ENCODE measurements around the gene CMTM7.
A peak's percentile ranks its signal among the peaks of the same experiment; 100 is the strongest.
"Not testable (repeated sequence)": the region's sequence is repeated elsewhere in the genome, so short reads cannot be mapped to it uniquely, and the experiment has no call there.

CMTM7 gene

GRCh38 chr3:32389577-32389976 is 2.1 kb upstream of the CMTM7 start:
- H3K27me3 ChIP-seq (ENCODE audit: control insufficient read depth, insufficient read depth, low read length); H3K9ac ChIP-seq (ENCODE audit: low read length); H3K36me3 ChIP-seq (ENCODE audit: control insufficient read depth, insufficient read depth, low read length); H3K27ac ChIP-seq (ENCODE audit: low read depth, low read length); H3K4me1 ChIP-seq (ENCODE audit: control insufficient read depth, insufficient read depth, low read length); H3K4me3 ChIP-seq (ENCODE audit: low read length): not testable (repeated sequence)

- Histone ChIP-seq H3K36me3 (ENCODE audit: control insufficient read depth, insufficient read depth, low read length) (no peaks in the 10 kb centered on the region), H3K9ac (ENCODE audit: low read length) (peak overlapping the region; percentile 43), H3K27me3 (ENCODE audit: control insufficient read depth, insufficient read depth, low read length) (no peaks in the 10 kb centered on the region), H3K4me3 (ENCODE audit: low read length) (peak overlapping the region; percentile 76), H3K4me1 (ENCODE audit: control insufficient read depth, insufficient read depth, low read length) (no peaks in the 10 kb centered on the region), H3K27ac (ENCODE audit: low read depth, low read length) (no peak overlapping the region)
These were observed 1.1 kb downstream of the CMTM7 start for GRCh38 chr3:32392536-32393302.

- H3K4me1 ChIP-seq (ENCODE audit: control insufficient read depth, insufficient read depth, low read length): no peaks in the 10 kb centered on the region
- H3K27me3 ChIP-seq (ENCODE audit: control insufficient read depth, insufficient read depth, low read length): no peaks in the 10 kb centered on the region
- no peak overlapping the region for H3K9ac ChIP-seq (ENCODE audit: low read length)
- H3K4me3 ChIP-seq (ENCODE audit: low read length): no peak overlapping the region
- no peak overlapping the region for H3K27ac ChIP-seq (ENCODE audit: low read depth, low read length)
- H3K36me3 ChIP-seq (ENCODE audit: control insufficient read depth, insufficient read depth, low read length): no peaks in the 10 kb centered on the region
These were observed 3.8 kb downstream of the CMTM7 start for GRCh38 chr3:32395496-32395895.

- Histone ChIP-seq H3K9ac (ENCODE audit: low read length) (no peak overlapping the region), H3K36me3 (ENCODE audit: control insufficient read depth, insufficient read depth, low read length) (no peaks in the 10 kb centered on the region), H3K4me3 (ENCODE audit: low read length) (no peak overlapping the region), H3K27ac (ENCODE audit: low read depth, low read length) (no peak overlapping the region), H3K27me3 (ENCODE audit: control insufficient read depth, insufficient read depth, low read length) (no peaks in the 10 kb centered on the region), H3K4me1 (ENCODE audit: control insufficient read depth, insufficient read depth, low read length) (peaks cover 2% of the 10 kb centered on the region)
These were observed 6.3 kb downstream of the CMTM7 start for GRCh38 chr3:32397941-32398340.

GRCh38 chr3:32398531-32398930 is 6.9 kb downstream of the CMTM7 start:
- peaks cover 2% of the 10 kb centered on the region for H3K4me1 ChIP-seq (ENCODE audit: control insufficient read depth, insufficient read depth, low read length)
- H3K36me3 ChIP-seq (ENCODE audit: control insufficient read depth, insufficient read depth, low read length): no peaks in the 10 kb centered on the region
- no peaks in the 10 kb centered on the region for H3K27me3 ChIP-seq (ENCODE audit: control insufficient read depth, insufficient read depth, low read length)
- H3K9ac ChIP-seq (ENCODE audit: low read length): no peak overlapping the region
- H3K27ac ChIP-seq (ENCODE audit: low read depth, low read length): no peak overlapping the region
- no peak overlapping the region for H3K4me3 ChIP-seq (ENCODE audit: low read length)

GRCh38 chr3:32399030-32399620 is 7.5 kb downstream of the CMTM7 start:
- Histone ChIP-seq H3K27ac (ENCODE audit: low read depth, low read length) (no peak overlapping the region), H3K9ac (ENCODE audit: low read length) (no peak overlapping the region), H3K4me1 (ENCODE audit: control insufficient read depth, insufficient read depth, low read length) (peaks cover 2% of the 10 kb centered on the region), H3K4me3 (ENCODE audit: low read length) (no peak overlapping the region), H3K36me3 (ENCODE audit: control insufficient read depth, insufficient read depth, low read length) (no peaks in the 10 kb centered on the region), H3K27me3 (ENCODE audit: control insufficient read depth, insufficient read depth, low read length) (no peaks in the 10 kb centered on the region)

GRCh38 chr3:32401126-32401525 is 9.5 kb downstream of the CMTM7 start:
- Histone ChIP-seq H3K27ac (ENCODE audit: low read depth, low read length) (peak overlapping the region; percentile 25), H3K9ac (ENCODE audit: low read length) (no peak overlapping the region), H3K4me1 (ENCODE audit: control insufficient read depth, insufficient read depth, low read length) (peaks cover 2% of the 10 kb centered on the region), H3K4me3 (ENCODE audit: low read length) (peak overlapping the region; percentile 38), H3K36me3 (ENCODE audit: control insufficient read depth, insufficient read depth, low read length) (no peaks in the 10 kb centered on the region), H3K27me3 (ENCODE audit: control insufficient read depth, insufficient read depth, low read length) (no peaks in the 10 kb centered on the region)

- H3K27me3 ChIP-seq (ENCODE audit: control insufficient read depth, insufficient read depth, low read length): no peaks in the 10 kb centered on the region
- H3K4me3 ChIP-seq (ENCODE audit: low read length): peak overlapping the region; percentile 38
- no peak overlapping the region for H3K9ac ChIP-seq (ENCODE audit: low read length)
- peaks cover 2% of the 10 kb centered on the region for H3K4me1 ChIP-seq (ENCODE audit: control insufficient read depth, insufficient read depth, low read length)
- H3K36me3 ChIP-seq (ENCODE audit: control insufficient read depth, insufficient read depth, low read length): no peaks in the 10 kb centered on the region
- H3K27ac ChIP-seq (ENCODE audit: low read depth, low read length): peak overlapping the region; percentile 25
These were observed 10.0 kb downstream of the CMTM7 start for GRCh38 chr3:32401556-32402081.

GRCh38 chr3:32403663-32404062 is 12.0 kb downstream of the CMTM7 start:
- H3K4me1 ChIP-seq (ENCODE audit: control insufficient read depth, insufficient read depth, low read length): peaks cover 2% of the 10 kb centered on the region
- H3K4me3 ChIP-seq (ENCODE audit: low read length): no peak overlapping the region
- no peaks in the 10 kb centered on the region for H3K27me3 ChIP-seq (ENCODE audit: control insufficient read depth, insufficient read depth, low read length)
- no peaks in the 10 kb centered on the region for H3K36me3 ChIP-seq (ENCODE audit: control insufficient read depth, insufficient read depth, low read length)
- no peak overlapping the region for H3K9ac ChIP-seq (ENCODE audit: low read length)
- no peak overlapping the region for H3K27ac ChIP-seq (ENCODE audit: low read depth, low read length)

GRCh38 chr3:32404714-32405113 is 13.1 kb downstream of the CMTM7 start:
- peaks cover 2% of the 10 kb centered on the region for H3K4me1 ChIP-seq (ENCODE audit: control insufficient read depth, insufficient read depth, low read length)
- no peak overlapping the region for H3K4me3 ChIP-seq (ENCODE audit: low read length)
- H3K9ac ChIP-seq (ENCODE audit: low read length): no peak overlapping the region
- H3K27ac ChIP-seq (ENCODE audit: low read depth, low read length): no peak overlapping the region
- no peaks in the 10 kb centered on the region for H3K36me3 ChIP-seq (ENCODE audit: control insufficient read depth, insufficient read depth, low read length)
- no peaks in the 10 kb centered on the region for H3K27me3 ChIP-seq (ENCODE audit: control insufficient read depth, insufficient read depth, low read length)

GRCh38 chr3:32405155-32405554 is 13.5 kb downstream of the CMTM7 start:
- Histone ChIP-seq H3K27me3 (ENCODE audit: control insufficient read depth, insufficient read depth, low read length) (no peaks in the 10 kb centered on the region), H3K36me3 (ENCODE audit: control insufficient read depth, insufficient read depth, low read length) (no peaks in the 10 kb centered on the region), H3K9ac (ENCODE audit: low read length) (no peak overlapping the region), H3K27ac (ENCODE audit: low read depth, low read length) (no peak overlapping the region), H3K4me1 (ENCODE audit: control insufficient read depth, insufficient read depth, low read length) (peaks cover 2% of the 10 kb centered on the region), H3K4me3 (ENCODE audit: low read length) (no peak overlapping the region)

- H3K4me1 ChIP-seq (ENCODE audit: control insufficient read depth, insufficient read depth, low read length): peaks cover 2% of the 10 kb centered on the region
- no peaks in the 10 kb centered on the region for H3K27me3 ChIP-seq (ENCODE audit: control insufficient read depth, insufficient read depth, low read length)
- no peak overlapping the region for H3K27ac ChIP-seq (ENCODE audit: low read depth, low read length)
These were observed 14.2 kb downstream of the CMTM7 start for GRCh38 chr3:32405711-32406323.

More at GRCh38 chr3:32405711-32406323, 14.2 kb downstream of the CMTM7 start:
- no peak overlapping the region for H3K9ac ChIP-seq (ENCODE audit: low read length)
- no peak overlapping the region for H3K4me3 ChIP-seq (ENCODE audit: low read length)
- no peaks in the 10 kb centered on the region for H3K36me3 ChIP-seq (ENCODE audit: control insufficient read depth, insufficient read depth, low read length)

All from rectal smooth muscle tissue (tissue), 1 donor.